Measurements from ENCODE around the gene C5.

The C5 gene

DNA sequence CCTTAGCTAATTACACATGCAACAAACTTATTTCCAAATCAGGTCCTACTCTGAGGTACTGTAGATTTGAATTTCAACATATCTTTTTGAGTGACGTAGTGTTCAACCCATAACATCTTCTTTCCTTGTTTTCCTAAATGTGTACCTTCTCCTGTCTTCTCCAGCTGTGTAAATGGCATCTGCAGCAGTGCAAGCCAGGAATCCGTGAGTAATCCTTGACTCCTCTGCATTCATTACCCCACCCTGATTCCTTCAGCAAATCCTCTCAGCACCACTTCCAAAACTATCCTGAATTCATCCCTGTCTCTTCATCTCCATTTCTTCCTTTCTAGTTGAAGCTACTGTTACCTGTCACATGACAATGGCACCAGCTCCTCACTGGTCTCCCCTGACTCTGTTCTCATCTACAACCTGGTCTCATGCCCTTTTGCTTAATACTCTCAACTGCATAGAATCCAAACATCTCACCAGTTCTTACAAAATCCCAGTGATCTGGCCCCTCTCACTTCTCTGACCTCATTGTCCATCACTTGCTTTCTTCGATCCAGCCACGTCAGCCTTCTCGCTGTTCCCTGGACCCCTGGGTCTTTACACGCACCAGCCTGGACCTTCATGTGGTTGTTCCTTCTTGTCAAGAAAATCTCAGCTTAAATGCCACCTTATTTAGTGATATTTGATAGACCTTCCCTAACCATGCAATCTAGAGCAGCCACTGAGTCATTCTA lies 108.9 kb downstream of the C5 start:
- no peak overlapping the region for H3K4me3 ChIP-seq (replicated peaks; ENCODE audit: insufficient read depth, low read length)
- TF ChIP-seq GABPA (IDR thresholded peaks at IDR 0.05; ENCODE audit: low read depth) (no peak), SPI1 (IDR thresholded peaks at IDR 0.05; ENCODE audit: borderline replicate concordance, low read depth) (no peak), POLR2AphosphoS5 (IDR thresholded peaks at IDR 0.05; ENCODE audit: low read depth) (no peak)
- TF ChIP-seq, protein P1, sequence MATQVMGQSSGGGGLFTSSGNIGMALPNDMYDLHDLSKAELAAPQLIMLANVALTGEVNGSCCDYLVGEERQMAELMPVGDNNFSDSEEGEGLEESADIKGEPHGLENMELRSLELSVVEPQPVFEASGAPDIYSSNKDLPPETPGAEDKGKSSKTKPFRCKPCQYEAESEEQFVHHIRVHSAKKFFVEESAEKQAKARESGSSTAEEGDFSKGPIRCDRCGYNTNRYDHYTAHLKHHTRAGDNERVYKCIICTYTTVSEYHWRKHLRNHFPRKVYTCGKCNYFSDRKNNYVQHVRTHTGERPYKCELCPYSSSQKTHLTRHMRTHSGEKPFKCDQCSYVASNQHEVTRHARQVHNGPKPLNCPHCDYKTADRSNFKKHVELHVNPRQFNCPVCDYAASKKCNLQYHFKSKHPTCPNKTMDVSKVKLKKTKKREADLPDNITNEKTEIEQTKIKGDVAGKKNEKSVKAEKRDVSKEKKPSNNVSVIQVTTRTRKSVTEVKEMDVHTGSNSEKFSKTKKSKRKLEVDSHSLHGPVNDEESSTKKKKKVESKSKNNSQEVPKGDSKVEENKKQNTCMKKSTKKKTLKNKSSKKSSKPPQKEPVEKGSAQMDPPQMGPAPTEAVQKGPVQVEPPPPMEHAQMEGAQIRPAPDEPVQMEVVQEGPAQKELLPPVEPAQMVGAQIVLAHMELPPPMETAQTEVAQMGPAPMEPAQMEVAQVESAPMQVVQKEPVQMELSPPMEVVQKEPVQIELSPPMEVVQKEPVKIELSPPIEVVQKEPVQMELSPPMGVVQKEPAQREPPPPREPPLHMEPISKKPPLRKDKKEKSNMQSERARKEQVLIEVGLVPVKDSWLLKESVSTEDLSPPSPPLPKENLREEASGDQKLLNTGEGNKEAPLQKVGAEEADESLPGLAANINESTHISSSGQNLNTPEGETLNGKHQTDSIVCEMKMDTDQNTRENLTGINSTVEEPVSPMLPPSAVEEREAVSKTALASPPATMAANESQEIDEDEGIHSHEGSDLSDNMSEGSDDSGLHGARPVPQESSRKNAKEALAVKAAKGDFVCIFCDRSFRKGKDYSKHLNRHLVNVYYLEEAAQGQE (IDR thresholded peaks at IDR 0.05; ENCODE audit: insufficient replicate concordance, low read depth): no peak
- TF ChIP-seq, protein P2, sequence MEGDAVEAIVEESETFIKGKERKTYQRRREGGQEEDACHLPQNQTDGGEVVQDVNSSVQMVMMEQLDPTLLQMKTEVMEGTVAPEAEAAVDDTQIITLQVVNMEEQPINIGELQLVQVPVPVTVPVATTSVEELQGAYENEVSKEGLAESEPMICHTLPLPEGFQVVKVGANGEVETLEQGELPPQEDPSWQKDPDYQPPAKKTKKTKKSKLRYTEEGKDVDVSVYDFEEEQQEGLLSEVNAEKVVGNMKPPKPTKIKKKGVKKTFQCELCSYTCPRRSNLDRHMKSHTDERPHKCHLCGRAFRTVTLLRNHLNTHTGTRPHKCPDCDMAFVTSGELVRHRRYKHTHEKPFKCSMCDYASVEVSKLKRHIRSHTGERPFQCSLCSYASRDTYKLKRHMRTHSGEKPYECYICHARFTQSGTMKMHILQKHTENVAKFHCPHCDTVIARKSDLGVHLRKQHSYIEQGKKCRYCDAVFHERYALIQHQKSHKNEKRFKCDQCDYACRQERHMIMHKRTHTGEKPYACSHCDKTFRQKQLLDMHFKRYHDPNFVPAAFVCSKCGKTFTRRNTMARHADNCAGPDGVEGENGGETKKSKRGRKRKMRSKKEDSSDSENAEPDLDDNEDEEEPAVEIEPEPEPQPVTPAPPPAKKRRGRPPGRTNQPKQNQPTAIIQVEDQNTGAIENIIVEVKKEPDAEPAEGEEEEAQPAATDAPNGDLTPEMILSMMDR (IDR thresholded peaks at IDR 0.05; ENCODE audit: insufficient read depth, low read length): no peak
- no peaks in the 10 kb centered on the region for H3K27me3 ChIP-seq (ENCODE audit: insufficient read depth, poor library complexity, severe bottlenecking)
- DNase-seq (ENCODE audit: low read depth in 1 of 2, low spot score in 1 of 2): no peak
- no peak overlapping the region for H3K27ac ChIP-seq (replicated peaks)

DNA sequence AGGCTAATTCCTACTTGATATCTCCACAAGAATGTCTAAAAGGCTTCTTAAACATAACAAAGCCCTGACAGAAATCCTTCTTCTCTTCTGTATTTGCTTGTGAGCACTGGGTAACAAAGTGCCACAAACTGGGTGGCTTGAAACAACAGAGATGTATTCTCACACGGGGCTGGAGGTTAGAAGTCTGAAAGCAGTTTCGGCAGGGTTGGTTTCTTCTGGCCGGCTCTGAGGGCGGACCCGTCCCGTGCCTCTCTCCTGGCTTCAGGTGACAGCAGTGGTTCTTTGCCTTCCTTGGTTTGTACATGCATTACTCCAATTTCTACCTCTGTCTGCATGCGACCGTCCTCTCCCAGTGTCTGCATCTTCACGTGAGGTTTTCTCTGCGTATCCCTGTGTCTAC lies 109.5 kb downstream of the C5 start:
- no peak overlapping the region for H3K4me3 ChIP-seq (replicated peaks; ENCODE audit: insufficient read depth, low read length)
- TF ChIP-seq POLR2AphosphoS5 (IDR thresholded peaks at IDR 0.05; ENCODE audit: low read depth) (no peak), SPI1 (IDR thresholded peaks at IDR 0.05; ENCODE audit: borderline replicate concordance, low read depth) (no peak), GABPA (IDR thresholded peaks at IDR 0.05; ENCODE audit: low read depth) (no peak)
- TF ChIP-seq, protein P1 (IDR thresholded peaks at IDR 0.05; ENCODE audit: insufficient replicate concordance, low read depth): no peak
- TF ChIP-seq, protein P2 (IDR thresholded peaks at IDR 0.05; ENCODE audit: insufficient read depth, low read length): no peak
- H3K27me3 ChIP-seq (ENCODE audit: insufficient read depth, poor library complexity, severe bottlenecking): no peaks in the 10 kb centered on the region
- H3K27ac ChIP-seq (replicated peaks): no peak overlapping the region
- DNase-seq (ENCODE audit: low read depth in 1 of 2, low spot score in 1 of 2): no peak

DNA sequence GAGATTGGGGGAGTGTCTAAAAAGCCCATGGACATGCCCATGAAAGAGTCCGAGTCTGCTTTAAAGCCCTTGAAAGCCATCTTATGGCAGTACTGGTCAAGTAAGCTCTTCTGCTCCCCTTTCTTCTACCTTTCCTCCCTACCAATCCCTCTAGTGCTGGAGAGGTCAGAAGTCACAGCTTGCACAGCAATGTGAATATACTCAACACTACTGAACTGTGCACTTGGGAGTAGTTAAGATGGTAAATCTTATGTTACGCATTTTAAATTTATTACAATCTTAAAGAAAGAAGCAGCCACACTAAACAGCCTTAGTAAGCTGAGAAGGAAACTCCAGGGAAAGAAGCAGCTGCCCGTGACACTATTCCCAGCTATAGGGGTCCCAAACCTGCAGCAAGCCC lies 111.2 kb downstream of the C5 start:
- H3K27me3 ChIP-seq (ENCODE audit: insufficient read depth, poor library complexity, severe bottlenecking): no peaks in the 10 kb centered on the region
- TF ChIP-seq POLR2AphosphoS5 (IDR thresholded peaks at IDR 0.05; ENCODE audit: low read depth) (no peak), GABPA (IDR thresholded peaks at IDR 0.05; ENCODE audit: low read depth) (no peak), SPI1 (IDR thresholded peaks at IDR 0.05; ENCODE audit: borderline replicate concordance, low read depth) (no peak)
- TF ChIP-seq, protein P1 (IDR thresholded peaks at IDR 0.05; ENCODE audit: insufficient replicate concordance, low read depth): no peak
- TF ChIP-seq, protein P2 (IDR thresholded peaks at IDR 0.05; ENCODE audit: insufficient read depth, low read length): no peak
- H3K27ac ChIP-seq (replicated peaks): no peak overlapping the region
- no peak overlapping the region for H3K4me3 ChIP-seq (replicated peaks; ENCODE audit: insufficient read depth, low read length)
- DNase-seq (ENCODE audit: low read depth in 1 of 2, low spot score in 1 of 2): no peak
